AG04449 (cell line): Measurements from ENCODE around the gene DNAJC4.

Source experiments
- CTCF ChIA-PET: fragments of 350-600 bp; formaldehyde crosslinking; extraction: SDS; loops from one replicate; lab custom pipeline; 2021; ENCODE audit warnings: antibody characterized with exemption; lab: Yijun Ruan, JAX
- POLR2A ChIA-PET: fragments of 400-600, 350-600 bp; formaldehyde crosslinking; extraction: SDS; loops from one replicate; lab custom pipeline; 2020; ENCODE audit warnings: antibody characterized with exemption, inconsistent platforms; lab: Yijun Ruan, JAX
- DNase-seq: peaks from one replicate; pipeline ENCODE4 v3.0.0-alpha.2; 2010; ENCODE audit warnings: low read depth, low spot score
- H3K4me3 ChIP-seq: 2 replicates; pipeline ENCODE4 v1.5.1; 2011; ENCODE audit warnings: low read depth, mild to moderate bottlenecking, control low read depth, low read length
- CTCF ChIP-seq: IDR thresholded peaks from one replicate; pipeline ENCODE4 v1.5.1; 2011; ENCODE audit warnings: mild to moderate bottlenecking, moderate library complexity, low read length, control low read depth, inconsistent platforms; ENCODE audit not compliant: insufficient read depth; ENCODE audit errors: missing control alignments

Gene DNAJC4

DNA sequence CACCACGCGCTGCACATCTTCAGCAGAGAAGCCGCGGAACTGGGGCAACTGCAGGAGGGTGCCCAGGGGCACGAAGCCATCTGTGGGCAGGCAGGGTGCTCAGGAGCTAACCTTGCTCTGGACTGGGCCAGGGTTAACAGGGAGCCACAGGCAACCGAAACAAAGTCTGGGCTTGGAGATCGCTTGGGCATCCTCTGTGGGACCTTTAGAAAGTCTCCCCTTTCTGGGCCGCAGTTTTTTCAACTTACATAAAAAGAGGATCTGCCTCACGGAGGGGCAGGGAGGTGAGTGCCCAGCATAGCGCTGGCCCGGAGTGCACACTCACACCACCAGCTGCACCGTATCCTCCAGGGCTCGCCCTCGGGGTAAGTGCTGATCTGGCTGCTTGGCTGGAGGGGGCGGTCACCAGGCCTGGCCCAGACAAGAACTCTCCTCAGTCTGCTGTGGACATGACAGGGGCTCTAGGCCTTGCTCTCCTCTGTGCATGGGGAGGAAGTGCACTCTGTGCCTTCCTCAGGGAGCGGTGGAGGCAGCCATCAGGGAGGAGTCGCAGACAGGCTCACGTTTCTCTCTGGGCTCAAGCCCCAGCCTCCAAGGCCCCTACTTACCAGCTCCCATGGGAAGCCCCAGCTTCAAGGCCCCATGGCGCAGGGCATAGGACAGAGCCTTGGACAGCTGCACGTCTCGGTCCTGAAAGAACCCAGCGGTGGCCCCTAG is 5.3 kb upstream of the DNAJC4 start:
- peak overlapping the region; percentile 91 for H3K4me3 ChIP-seq
- no peak for DNase-seq
- ChIA-PET POLR2A (interaction anchor here (1.6 kb wide), 1 partner anchor 11 kb away, joined by 6 read pairs; no protein-coding TSS in a partner anchor), CTCF (interaction anchor here (0.6 to 5.2 kb wide), 6 partner anchors 10 to 79 kb away, joined by 3 to 56 read pairs (median 6); partner anchors contain the start of gene FERMT3)
- no peak for TF ChIP-seq CTCF

- CTCF ChIA-PET = interaction anchor here (0.6 to 5.2 kb wide), 10 partner anchors 10 to 78 kb away, joined by 3 to 56 read pairs (median 4); partner anchors contain the start of gene FERMT3
- POLR2A ChIA-PET = interaction anchor here (0.9 to 2.5 kb wide), 7 partner anchors 11 to 44 kb away, joined by 3 to 20 read pairs (median 5); partner anchors contain the start of gene FKBP2
- DNase-seq = no peak
- TF ChIP-seq CTCF = peak; percentile 27
- peak within 1 kb of the TSS; percentile 91 for H3K4me3 ChIP-seq
Observed at GRCh38 chr11:64225608-64226506, 4.5 kb upstream of the DNAJC4 start, which contains the start of the genes NUDT22 and TRPT1. Gene NUDT22, plus strand, starts transcription at chr11:64226274. Its CDS starts 379 bp downstream, at chr11:64226653. Gene TRPT1, minus strand, starts transcription at chr11:64226186. Its CDS starts 326 bp downstream, at chr11:64225860.

DNA sequence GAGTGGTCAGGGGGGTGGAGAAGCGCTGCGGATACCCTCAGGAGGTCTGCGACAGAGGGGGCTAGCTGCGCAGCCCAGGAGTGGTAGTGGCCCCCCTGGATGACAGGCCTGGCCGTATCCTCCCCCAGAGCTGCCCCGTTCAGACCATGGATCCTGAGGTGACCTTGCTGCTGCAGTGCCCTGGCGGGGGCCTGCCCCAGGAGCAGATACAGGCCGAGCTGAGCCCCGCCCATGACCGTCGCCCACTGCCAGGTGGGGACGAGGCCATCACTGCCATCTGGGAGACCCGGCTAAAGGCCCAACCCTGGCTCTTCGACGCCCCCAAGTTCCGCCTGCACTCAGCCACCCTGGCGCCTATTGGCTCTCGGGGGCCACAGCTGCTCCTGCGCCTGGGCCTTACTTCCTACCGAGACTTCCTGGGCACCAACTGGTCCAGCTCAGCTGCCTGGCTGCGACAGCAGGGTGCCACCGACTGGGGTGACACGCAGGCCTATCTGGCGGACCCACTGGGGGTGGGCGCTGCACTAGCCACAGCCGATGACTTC is 3.8 kb upstream of the DNAJC4 start:
- POLR2A ChIA-PET = interaction anchor here (0.8 to 2.5 kb wide), 8 partner anchors 12 to 44 kb away, joined by 3 to 20 read pairs (median 4); partner anchors contain the start of gene FKBP2
- DNase-seq = no peak

GRCh38 chr11:64227405-64227956 is 2.9 kb upstream of the DNAJC4 start:
- DNase-seq = no peak
- TF ChIP-seq CTCF = no peak
- CTCF ChIA-PET = interaction anchor here (1.5 to 5.2 kb wide), 5 partner anchors 20 to 76 kb away, joined by 4 to 56 read pairs (median 9); partner anchors contain the start of gene FERMT3
- peak overlapping the region; percentile 91 for H3K4me3 ChIP-seq
- POLR2A ChIA-PET = interaction anchor here (2.5 kb wide), 1 partner anchor 14 kb away, joined by 20 read pairs; the partner anchor contains the start of gene FKBP2

More for the DNA sequence above, 3.8 kb upstream of the DNAJC4 start:
- no peak for TF ChIP-seq CTCF
- CTCF ChIA-PET = interaction anchor here (1.0 to 5.2 kb wide), 8 partner anchors 12 to 77 kb away, joined by 3 to 56 read pairs (median 6); partner anchors contain the start of gene FERMT3
- H3K4me3 ChIP-seq = peak overlapping the region; percentile 91

GRCh38 chr11:64229090-64229743 is 1.1 kb upstream of the DNAJC4 start:
- CTCF ChIA-PET = interaction anchor here (3.2 kb wide), 1 partner anchor 25 kb away, joined by 10 read pairs; no protein-coding TSS in a partner anchor
- POLR2A ChIA-PET = interaction anchor here (1.0 kb wide), 1 partner anchor 44 kb away, joined by 3 read pairs; the partner anchor contains the start of gene STIP1
- H3K4me3 ChIP-seq = no peak overlapping the region
- TF ChIP-seq CTCF = no peak
- DNase-seq = no peak
